Adrenal gland (tissue), 12 donors: ENCODE results near the gene PTGIR. TPM values are rescaled to one million over a fixed set of nuclear protein-coding genes. Genes with fewer than 3 reads are reported as not detected.

ENCODE experiments used
- DNase-seq, 7 donors: peaks; one replicate each; pipeline ENCODE4 v3.0.0-alpha.2; 2019 to 2020
- H3K27ac ChIP-seq, 5 donors: fragments of 200-600 bp; sonication (generic) in 4 of 5; 1 replicate in 3 of 5; 2 replicates in 2 of 5; pipeline versions ENCODE4 v1.5.1 to v1.8.0; 2016 to 2020; ENCODE audit warnings: mild to moderate bottlenecking in 1 of 5
- H3K27me3 ChIP-seq: fragments of 200-600 bp; 2 replicates; pipeline ENCODE4 v1.8.0; 2021
- H3K36me3 ChIP-seq, 2 donors: fragments of 200-600 bp; replicated peaks in 1 of 2; 1 replicate in 1 of 2; 2 replicates in 1 of 2; pipeline versions ENCODE4 v1.5.1 to v1.8.0; 2018 to 2022
- H3K4me1 ChIP-seq, 2 donors: fragments of 200-600 bp; replicated peaks in 1 of 2; 1 replicate in 1 of 2; 2 replicates in 1 of 2; pipeline versions ENCODE4 v1.5.1 to v1.8.0; 2018 to 2021
- H3K4me3 ChIP-seq, 4 donors: fragments of 200-600 bp; sonication (generic) in 3 of 4; one replicate each; pipeline ENCODE4 v1.5.1; 2016 to 2018
- H3K9me3 ChIP-seq, 3 donors: fragments of 200-600 bp; sonication (generic) in 1 of 3; replicated peaks in 1 of 3; 1 replicate in 2 of 3; 2 replicates in 1 of 3; pipeline versions ENCODE4 v1.5.1 to v1.8.0; 2016 to 2021
- POLR2A ChIP-seq, 2 donors: fragments of 450-650 bp; IDR thresholded peaks; one replicate each; pipeline ENCODE4 v1.6.1; 2017; ENCODE audit warnings: antibody characterized with exemption in 2 of 2, mild to moderate bottlenecking in 2 of 2, moderate library complexity in 1 of 2
- WGBS, 4 donors: extraction: QIAGEN DNeasy Blood & Tissue Kit in 2 of 4; methylation state at CpG; one replicate each; pipeline versions ENCODE4 v1.1.5 to v1.1.7; 2013 to 2017; 5-methylcytosine and 5-hydroxymethylcytosine counted together
- intact Hi-C, 2 donors: fragments of 100-400 bp; cut with DNase I; formaldehyde crosslinking; loops; one replicate each; pipeline versions ENCODE4 v1.14.1 to v1.15.0; 2022 to 2023
- polyA plus RNA-seq, 3 donors: library from polyadenylated mRNA; stranded (reverse); fragments of 200-250 nt in 2 of 3; fragments of 350-450 nt in 1 of 3; fragmentation: Illumina TruSeq in 1 of 3; extraction: RNeasy Lipid Tissue Mini Kit (QIAGEN cat#74804) in 1 of 3; gene quantifications; one replicate each; pipeline ENCODE4 v1.2.3, GENCODE V29; 2013 to 2014
- total RNA-seq, 9 donors: library from RNA; depleted of rRNA in 4 of 9; stranded (reverse); fragments of >200 nt in 4 of 9; fragments of 120-200 nt in 1 of 9; fragmentation: NEBNext Ultra II Directional in 1 of 9; extraction: Animal tissue kit (Norgen Biotek cat#: 25700) in 1 of 9; gene quantifications; one replicate each; pipeline versions ENCODE4 v1.1.0 to v1.2.4, GENCODE V29; 2013 to 2023
- TF ChIP-seq, protein P1 (sequence below), 6 experiments: fragments of 450-650 bp in 4 of 6; fragments of 200-600 bp in 2 of 6; sonication (generic) in 1 of 6; IDR thresholded peaks; 1 replicate in 5 of 6; 2 replicates in 1 of 6; pipeline versions ENCODE4 v1.5.1 to v1.8.0; 2016 to 2021; ENCODE audit warnings: antibody characterized with exemption in 6 of 6, mild to moderate bottlenecking in 2 of 6, moderate library complexity in 1 of 6
- donor health status: healthy with polysubstance abuse.
- donor health status: Bipolar disorder and iron deficiency.
- donor health status: DM: yes; HTN: yes; CAD: no.
- donor health status: DM: no; HTN: no; CAD: no.
- donor health status: DM: no; HTN: no; CAD: no.
- donor health status: DM: yes; HTN: yes; CAD: no.

Gene PTGIR
- total and polyA plus RNA-seq, 12 donors: 0.94 to 24.8 (median 9.8) TPM

DNA sequence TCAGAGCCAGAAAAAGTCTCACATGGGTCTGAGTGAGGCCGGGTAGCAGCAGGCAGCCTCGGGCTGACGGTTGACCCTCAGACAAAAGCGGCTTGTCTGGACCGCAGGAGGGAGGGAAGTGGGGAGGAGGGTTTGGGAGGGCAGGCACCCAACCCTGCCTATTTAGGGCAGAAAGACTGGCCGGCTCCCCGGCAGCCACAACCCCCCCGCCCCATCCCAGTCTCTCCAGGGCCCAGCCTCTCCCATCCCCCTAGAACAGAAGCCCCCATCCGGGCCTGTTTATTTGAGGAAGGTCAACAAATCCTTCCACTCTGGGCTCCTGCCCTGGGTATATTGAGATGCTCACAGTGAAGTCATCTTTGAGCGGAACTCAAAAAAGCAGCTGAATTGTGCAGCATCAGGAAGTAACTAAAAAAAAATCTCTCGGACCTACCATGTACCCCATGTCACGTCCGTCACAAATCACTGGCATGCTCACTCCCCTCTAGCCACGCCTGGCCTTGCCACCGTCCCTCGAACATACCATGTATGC, 29.8 kb upstream of the PTGIR start:
- H3K4me3 ChIP-seq: no peak overlapping the region
- no peaks in the 10 kb centered on the region for H3K36me3 ChIP-seq
- no peak for TF ChIP-seq POLR2A (IDR thresholded peaks at IDR 0.05)
- TF ChIP-seq, protein P1, sequence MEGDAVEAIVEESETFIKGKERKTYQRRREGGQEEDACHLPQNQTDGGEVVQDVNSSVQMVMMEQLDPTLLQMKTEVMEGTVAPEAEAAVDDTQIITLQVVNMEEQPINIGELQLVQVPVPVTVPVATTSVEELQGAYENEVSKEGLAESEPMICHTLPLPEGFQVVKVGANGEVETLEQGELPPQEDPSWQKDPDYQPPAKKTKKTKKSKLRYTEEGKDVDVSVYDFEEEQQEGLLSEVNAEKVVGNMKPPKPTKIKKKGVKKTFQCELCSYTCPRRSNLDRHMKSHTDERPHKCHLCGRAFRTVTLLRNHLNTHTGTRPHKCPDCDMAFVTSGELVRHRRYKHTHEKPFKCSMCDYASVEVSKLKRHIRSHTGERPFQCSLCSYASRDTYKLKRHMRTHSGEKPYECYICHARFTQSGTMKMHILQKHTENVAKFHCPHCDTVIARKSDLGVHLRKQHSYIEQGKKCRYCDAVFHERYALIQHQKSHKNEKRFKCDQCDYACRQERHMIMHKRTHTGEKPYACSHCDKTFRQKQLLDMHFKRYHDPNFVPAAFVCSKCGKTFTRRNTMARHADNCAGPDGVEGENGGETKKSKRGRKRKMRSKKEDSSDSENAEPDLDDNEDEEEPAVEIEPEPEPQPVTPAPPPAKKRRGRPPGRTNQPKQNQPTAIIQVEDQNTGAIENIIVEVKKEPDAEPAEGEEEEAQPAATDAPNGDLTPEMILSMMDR (IDR thresholded peaks at IDR 0.05): no peak
- H3K9me3 ChIP-seq: no peaks in the 10 kb centered on the region
- intact Hi-C loops: no loop called here
- H3K27ac ChIP-seq: peak overlapping the region in 1 of 5 donors; percentile 21
- peaks cover 0 to 4% of the 10 kb centered on the region in 2 donors for H3K4me1 ChIP-seq
- DNase-seq: no peak
- 57 to 65% (median 62%) methylated on average over 13 to 16 of the region's 16 CpGs for WGBS, 4 donors
- H3K27me3 ChIP-seq: peaks cover 2% of the 10 kb centered on the region

DNA sequence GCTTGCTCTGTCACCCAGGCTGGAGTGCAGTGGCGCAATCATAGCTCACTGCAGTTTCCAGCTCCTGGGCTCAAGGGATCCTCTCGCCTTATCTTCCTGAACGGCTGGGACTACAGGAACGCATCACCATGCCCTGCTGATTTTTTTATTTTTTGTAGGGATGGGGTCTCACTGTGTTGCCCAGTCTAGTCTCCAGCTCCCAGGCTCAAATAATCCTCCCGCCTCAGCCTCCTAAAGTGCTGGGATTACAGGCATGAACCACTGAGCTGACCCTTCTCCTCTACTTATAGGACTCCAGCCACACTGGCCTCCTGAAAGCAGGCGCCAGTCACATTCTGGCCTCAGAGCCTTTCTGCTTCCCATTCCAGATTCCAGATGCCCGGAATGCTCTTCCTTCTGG, 25.6 kb upstream of the PTGIR start:
- DNase-seq: no peak
- WGBS, 4 donors: 86 to 90% (median 89%) methylated on average over 7 of the region's 7 CpGs
- intact Hi-C loops: no loop called here
- Histone ChIP-seq H3K27me3 (peaks cover 15% of the 10 kb centered on the region), H3K36me3 (no peaks in the 10 kb centered on the region), H3K27ac (no peak overlapping the region), H3K4me1 (no peaks in the 10 kb centered on the region), H3K4me3 (no peak overlapping the region), H3K9me3 (no peaks in the 10 kb centered on the region)
- TF ChIP-seq, protein P1 (IDR thresholded peaks at IDR 0.05): no peak
- TF ChIP-seq POLR2A (IDR thresholded peaks at IDR 0.05): no peak

DNA sequence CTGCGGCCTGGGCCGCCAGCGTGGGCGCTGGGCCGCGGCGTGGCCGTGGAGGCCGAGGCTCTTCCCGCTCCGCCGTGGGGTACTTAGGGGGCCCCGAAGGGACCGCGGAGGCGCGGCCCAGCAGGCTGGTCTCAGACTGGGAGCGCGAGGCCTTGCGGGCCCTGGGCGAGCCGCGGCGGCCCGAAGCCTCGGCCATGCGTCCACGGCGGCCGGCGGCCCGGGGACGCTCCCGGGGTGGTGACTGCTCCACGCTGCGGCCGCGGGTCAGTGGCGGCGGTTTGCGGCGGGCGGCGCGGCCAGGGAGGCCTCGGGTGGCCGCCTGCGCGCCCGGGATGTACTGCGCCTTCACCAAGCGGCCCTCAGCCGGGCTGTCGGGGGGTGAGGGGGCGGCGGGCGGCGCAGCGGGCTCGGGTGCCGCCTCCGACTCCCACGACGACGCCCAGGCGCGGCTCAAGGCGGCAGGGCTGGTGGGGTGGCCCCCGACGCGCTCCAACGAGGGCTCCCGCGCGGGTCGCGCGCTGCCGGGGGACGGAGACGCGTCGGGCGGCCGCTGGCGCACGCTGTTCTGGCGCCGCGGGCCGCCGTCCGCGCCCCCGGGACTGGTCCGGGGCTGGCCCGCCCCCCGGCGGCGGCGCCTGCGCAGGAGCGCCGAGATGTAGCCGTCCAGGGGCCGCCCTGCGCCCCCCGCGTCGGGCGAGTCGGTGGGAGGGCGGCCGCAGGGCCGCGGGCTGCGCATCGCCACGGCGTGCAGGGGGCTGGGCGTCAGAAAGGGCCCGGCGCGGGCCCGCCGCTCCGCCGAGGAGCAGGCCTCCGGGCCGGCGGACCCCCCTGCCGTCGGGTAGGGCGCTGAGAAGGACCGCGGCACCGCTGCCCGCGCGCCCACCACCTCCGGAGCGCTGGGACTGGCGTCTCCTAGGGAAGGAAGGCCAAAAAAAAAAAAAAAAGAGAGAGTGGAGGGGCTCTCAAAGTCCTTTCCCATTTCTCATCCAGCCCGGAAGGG, 24.4 kb upstream of the PTGIR start:
- no peaks in the 10 kb centered on the region for H3K4me1 ChIP-seq
- no peak for DNase-seq
- H3K27me3 ChIP-seq: peaks cover 15% of the 10 kb centered on the region
- no peaks in the 10 kb centered on the region for H3K36me3 ChIP-seq
- intact Hi-C loops: no loop called here
- WGBS, 4 donors: 29 to 38% (median 31%) methylated on average over 2 to 144 of the region's 144 CpGs
- no peak for TF ChIP-seq POLR2A (IDR thresholded peaks at IDR 0.05)
- TF ChIP-seq, protein P1 (IDR thresholded peaks at IDR 0.05): no peak
- H3K4me3 ChIP-seq: no peak overlapping the region
- no peaks in the 10 kb centered on the region for H3K9me3 ChIP-seq
- no peak overlapping the region for H3K27ac ChIP-seq

DNA sequence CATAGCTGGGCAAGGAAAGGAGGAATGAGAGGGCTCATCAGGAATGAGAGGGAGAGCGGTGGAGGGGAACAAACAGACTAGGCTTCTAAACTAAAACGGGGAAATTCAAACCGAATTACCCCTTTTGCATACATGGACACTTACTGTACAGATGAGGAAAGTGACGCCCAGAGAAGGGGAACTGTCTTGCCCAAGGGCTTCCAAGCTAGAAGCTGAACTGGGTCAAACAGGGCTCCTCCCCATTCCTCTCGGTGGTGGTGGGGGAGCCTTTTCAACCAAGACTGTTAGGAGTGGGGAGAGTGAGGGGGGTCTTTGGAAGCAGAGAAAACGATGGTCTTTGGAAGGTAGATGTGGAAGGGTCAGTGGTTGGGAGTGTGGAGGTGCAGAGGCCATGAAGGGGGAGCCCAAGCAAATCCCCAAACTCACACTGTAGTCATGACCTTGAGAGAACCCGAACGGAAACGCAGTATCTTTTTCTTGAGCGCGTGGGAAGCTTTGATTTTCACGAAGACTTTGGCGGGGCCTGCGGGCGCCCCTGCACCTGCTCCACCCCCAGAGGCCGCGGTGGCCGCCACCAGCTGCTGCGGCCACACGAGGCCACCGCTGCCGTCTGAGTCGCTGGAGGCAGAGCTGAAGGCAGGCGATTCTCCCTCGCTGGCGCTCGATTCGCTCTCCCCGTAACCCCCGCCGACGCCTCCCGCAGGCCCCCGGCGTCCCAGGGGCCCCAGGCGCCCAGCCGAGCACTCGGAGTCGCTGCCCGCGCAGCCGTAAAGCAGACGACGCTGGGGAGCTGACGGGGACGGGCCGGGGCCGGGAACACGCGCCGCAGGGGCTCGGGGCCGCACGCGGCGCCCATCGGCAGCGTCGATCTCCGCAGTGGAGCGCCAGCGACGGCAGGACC, 23.4 kb upstream of the PTGIR start:
- intact Hi-C loops: no loop called here
- 39 to 53% (median 44%) methylated on average over 12 to 63 of the region's 63 CpGs for WGBS, 4 donors
- TF ChIP-seq, protein P1 (IDR thresholded peaks at IDR 0.05): no peak
- TF ChIP-seq POLR2A (IDR thresholded peaks at IDR 0.05): no peak
- DNase-seq: no peak
- Histone ChIP-seq H3K27me3 (peaks cover 15% of the 10 kb centered on the region), H3K4me3 (no peak overlapping the region), H3K27ac (no peak overlapping the region), H3K36me3 (no peaks in the 10 kb centered on the region), H3K4me1 (no peaks in the 10 kb centered on the region), H3K9me3 (no peaks in the 10 kb centered on the region)
